Erythroblast (primary cell): ENCODE results near the gene KRTAP4-11.

Experiments used
- DNase-seq, 2 experiments: peaks; one replicate each; lab custom pipeline; 2025; lab: John Stamatoyannopoulos, UW
- GATA1 ChIP-seq: IDR thresholded peaks from 2 replicates; pipeline ENCODE4 v1.6.1; 2011; ENCODE audit warnings: low read depth, mild to moderate bottlenecking, control low read depth, low read length, moderate library complexity
- POLR2A ChIP-seq: IDR thresholded peaks from 2 replicates; pipeline ENCODE4 v1.6.1; 2011; ENCODE audit warnings: mild to moderate bottlenecking, low read length

Gene KRTAP4-11

DNA sequence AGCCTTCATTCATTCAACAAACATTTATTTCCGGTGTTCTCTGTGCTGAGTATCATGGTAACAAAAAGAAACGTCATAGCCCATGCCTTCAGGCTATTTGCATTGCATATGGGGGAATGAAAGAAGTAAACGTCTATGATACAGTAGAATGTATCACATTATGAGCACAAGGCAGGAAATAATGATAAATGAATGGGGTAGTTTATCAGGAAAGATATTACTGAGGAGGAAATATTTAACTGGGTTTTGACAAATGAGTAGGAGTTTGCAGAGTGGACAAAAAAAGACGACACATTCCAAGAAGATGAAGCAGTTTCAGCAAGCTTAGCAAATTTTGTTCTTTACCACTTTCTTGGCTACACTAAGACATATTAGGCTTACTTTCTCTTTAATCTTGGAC, 35.5 kb downstream of the KRTAP4-11 start:
- no peak for DNase-seq

GRCh38 chr17:41076788-41077187, 41.4 kb downstream of the KRTAP4-11 start:
- no peak for DNase-seq
- TF ChIP-seq POLR2A: no peak

More for the DNA sequence above, 35.5 kb downstream of the KRTAP4-11 start:
- TF ChIP-seq POLR2A (no peak), GATA1 (no peak)

DNA sequence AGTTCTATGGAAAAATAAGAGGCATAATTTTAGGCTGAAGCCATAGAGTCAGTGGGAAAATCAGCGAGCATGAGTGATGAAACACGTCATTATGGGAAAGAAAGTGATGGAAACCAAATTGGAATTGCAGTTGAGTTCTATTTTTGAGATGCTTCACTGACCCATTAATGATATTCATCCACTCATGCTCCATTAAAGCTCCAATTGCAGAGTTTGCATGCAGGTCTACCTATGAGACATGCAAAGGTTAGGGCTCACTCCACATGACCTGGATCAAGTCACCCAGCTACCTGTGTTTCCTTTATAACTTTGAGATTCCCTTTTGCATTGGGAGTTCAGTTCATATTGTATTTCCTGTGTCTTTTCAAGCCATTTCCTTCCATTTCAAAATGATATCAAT, 44.5 kb downstream of the KRTAP4-11 start:
- TF ChIP-seq GATA1 (no peak), POLR2A (no peak)
- no peak for DNase-seq

- no peak for TF ChIP-seq GATA1
- TF ChIP-seq POLR2A: no peak
These were observed 46.4 kb downstream of the KRTAP4-11 start for GRCh38 chr17:41071606-41072360.

DNA sequence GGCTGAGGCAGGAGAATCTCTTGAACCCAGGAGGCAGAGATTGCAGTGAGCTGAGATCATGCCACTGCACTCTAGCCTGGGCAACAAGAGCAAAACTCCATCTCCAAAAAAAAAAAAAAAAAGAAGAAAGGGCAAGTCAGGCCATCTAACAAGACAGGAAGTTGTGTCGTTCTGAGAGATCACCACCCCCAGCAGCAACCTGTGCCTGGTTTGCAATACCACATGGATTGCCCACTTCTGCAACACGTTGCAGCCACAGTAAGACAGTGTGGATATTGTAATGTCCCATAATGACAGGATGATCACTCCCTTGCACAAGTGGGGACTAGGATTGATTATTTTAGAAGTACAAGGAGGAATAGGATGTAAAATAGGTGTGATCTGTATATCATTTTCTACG, 49.1 kb downstream of the KRTAP4-11 start:
- DNase-seq: no peak
- TF ChIP-seq GATA1 (no peak), POLR2A (no peak)

More at GRCh38 chr17:41071606-41072360, 46.4 kb downstream of the KRTAP4-11 start:
- no peak for DNase-seq

DNA sequence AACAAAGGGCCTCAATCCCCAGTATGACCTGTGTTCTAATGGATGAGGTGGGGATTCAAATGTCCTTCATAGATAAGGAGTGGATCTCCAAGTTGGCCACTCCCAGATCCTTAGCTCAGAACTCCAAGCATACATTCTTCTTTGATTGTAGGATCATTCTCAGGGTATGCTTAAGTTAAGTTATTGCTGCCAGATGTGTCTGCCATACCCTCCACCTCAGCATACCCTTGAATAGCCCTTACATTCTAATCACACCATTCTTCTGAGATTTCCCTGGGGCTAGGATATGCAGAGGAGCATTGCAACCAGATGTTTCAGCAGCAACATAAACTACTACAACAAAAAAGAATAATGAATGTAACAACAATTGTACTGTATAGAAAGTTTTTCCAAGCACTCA, 50.9 kb downstream of the KRTAP4-11 start:
- TF ChIP-seq POLR2A (no peak), GATA1 (no peak)

More for the DNA sequence above, 50.9 kb downstream of the KRTAP4-11 start:
- no peak for DNase-seq
